Stimulated activated CD8-positive, alpha-beta memory T cell treated with anti-CD3 and anti-CD28 coated beads, Interleukin-7, amount 100 ng/mL, for 1 hour (primary cell): ENCODE measurements around the gene SOCS7.
A peak's percentile ranks its signal among the peaks of the same experiment; 100 is the strongest.

Source experiments
- DNase-seq, 2 donors: peaks; one replicate each; pipeline ENCODE4 v3.0.0-alpha.2; 2020; ENCODE audit warnings: low read depth in 2 of 2

SOCS7 gene

GRCh38 chr17:38336838-38337237, 14.8 kb upstream of the SOCS7 start:
- no peak for DNase-seq

DNA sequence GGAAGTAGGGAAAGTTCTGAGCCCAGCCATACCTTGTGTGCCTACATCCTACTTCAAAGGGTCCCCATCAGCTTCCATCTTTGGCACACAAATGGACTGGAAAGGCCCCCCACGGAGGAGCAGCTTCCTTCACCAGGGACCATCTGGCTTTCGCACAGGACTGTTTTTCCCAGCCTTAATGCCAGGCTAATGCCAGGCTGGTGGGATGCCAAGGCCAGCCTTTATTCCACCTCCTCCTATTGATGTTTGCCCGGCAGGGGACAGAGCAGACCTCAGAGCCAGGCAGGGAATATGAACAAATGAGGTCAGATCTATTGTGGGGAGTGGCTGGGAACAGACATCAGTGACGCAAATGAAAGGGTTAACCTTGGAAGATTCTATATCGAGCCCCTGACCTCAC, 13.6 kb upstream of the SOCS7 start:
- DNase-seq, result no peak

DNA sequence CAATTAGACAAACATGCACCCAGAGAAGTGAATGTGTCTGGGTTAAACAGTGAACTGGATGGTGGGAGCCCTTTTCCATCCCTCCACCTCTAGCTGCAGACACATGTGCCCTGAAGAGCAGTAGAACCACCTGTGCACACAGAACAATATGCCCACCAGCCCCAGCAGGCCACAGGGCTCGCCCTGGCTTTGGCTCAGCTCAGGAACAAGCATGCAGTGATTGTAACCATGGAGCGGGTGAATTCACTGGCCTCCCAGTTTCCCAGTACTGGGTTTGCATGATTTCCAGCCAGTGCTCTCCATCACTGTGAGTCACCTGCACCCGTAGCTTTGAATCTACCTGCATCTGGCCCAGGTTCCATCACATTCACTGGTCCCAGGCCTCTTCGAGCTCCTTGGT, 13.1 kb upstream of the SOCS7 start:
- no peak for DNase-seq

- no peak for DNase-seq
Observed at GRCh38 chr17:38339891-38340290, 11.8 kb upstream of the SOCS7 start.

DNA sequence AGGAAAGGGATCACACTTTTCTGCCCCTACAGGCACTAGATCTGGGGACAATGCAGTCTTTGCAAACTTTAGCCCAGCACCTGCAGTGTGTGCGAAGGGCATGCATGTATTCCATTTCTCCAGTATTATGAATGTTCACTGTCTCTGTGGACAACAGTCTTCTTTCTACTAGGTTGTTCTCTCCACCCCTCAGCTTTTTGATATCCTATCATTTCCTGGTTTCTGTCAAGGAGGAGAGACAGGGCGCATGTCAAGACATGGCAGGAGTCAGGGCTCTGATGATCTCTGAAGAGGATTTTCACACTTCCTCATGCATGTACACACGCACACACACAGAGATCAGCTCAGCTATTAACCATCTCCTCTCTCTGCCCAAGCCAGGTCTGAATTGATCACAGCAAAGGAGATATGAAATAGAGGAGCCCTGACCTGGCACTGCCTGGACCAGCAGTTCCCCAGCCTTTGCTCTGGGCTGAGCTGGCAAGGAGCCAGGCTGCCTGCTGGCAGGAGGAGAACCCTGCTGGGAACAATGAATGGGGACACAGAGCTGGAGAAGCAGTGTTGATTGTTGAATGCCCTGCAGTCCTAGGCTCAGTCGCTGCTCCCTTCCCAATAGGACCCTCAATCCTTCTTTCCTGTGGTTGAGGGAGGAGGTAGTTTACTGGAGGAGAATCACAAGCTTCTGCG, 10.5 kb upstream of the SOCS7 start:
- no peak for DNase-seq

DNA sequence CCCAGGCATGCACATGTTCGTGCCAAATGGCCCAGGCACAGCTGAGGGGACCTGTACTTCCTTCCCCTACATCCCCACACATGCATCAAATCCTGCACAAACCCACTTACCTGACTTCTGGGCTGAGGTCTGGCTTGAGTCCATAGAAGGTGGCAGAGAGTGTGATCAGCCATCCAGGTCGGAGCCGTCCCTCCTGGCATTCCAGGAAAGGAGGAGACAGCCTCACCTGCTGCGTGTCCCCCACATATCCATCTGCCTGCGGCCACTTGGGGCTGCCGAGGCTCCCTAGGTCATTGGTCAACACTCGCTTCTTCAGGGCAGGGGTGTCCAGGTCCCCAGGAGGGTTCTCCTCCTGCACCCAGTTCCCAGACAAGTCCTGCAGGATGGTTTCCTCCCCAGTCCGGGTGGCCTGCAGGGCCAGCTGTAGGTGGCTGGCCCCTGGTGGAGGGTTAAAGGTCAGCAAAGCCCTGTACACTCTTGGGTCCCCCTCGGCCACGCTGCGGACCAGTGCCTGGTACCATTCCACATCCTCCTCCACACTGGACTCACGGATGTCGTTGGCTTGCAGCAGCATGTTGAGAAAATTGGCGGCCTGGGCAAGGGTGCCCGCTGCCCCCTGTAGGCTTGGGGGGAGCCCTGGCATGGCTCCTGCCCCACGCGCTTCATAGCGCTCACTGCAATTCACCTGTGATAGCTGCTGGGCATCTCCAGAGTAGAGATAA, 8.6 kb upstream of the SOCS7 start:
- DNase-seq, result no peak

GRCh38 chr17:38343608-38344419, 7.8 kb upstream of the SOCS7 start, which contains the start of gene GPR179:
Gene GPR179 (minus strand): TSS chr17:38343956. CDS start chr17:38343789, 167 bp downstream.
- no peak for DNase-seq

DNA sequence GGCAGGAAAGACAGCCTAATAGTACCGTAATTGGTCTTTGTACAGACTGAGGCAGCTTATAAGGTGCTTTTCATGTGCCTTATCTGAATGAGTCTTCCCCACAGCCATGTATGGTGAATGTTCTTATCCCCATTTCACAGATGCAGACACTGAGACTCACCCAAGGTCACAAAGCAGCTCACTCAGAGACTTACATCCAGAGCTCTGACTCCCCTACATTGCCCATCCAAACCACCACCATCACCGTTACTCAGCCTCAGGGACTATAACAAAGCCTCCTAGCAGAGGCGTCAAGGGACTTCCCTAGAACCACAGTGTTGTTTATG, 7.3 kb upstream of the SOCS7 start:
- no peak for DNase-seq

- no peak for DNase-seq
Observed at GRCh38 chr17:38345743-38346142, 5.9 kb upstream of the SOCS7 start.

DNA sequence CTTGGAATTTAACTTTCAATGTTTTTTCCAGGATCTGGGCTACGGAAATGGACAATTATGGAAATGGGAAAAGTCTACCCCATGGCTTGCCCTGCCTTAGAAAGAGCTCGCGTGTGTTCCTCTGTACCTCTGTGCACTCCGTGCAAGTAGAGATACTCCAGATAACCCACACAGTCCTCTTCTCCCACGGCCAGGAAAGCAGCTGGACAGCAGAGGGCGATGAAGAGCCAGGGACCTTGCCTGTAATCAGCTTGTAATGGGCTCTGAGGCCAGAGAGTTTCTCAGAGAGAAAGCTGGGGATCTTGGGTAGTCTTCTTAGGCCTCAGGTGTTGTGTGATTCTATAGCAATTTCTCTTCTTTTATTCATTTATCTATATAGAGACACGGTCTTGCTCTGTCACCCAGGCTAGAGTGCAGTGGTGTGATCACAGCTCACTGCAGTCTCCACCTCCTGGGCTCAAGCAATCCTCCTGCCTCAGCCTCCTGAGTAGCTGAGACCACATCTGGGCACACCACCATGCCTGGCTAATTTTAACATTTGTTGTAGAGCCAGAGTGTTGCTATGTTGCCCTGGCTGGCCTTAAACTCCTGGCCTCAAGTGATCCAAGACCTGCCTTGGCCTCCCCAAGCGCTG, 2.4 kb upstream of the SOCS7 start:
- peak; percentile 55 to 78 for DNase-seq

GRCh38 chr17:38350035-38350434, 1.6 kb upstream of the SOCS7 start:
- DNase-seq, result no peak

GRCh38 chr17:38352245-38353085, 821 bp downstream of the SOCS7 start:
- DNase-seq, result no peak

DNA sequence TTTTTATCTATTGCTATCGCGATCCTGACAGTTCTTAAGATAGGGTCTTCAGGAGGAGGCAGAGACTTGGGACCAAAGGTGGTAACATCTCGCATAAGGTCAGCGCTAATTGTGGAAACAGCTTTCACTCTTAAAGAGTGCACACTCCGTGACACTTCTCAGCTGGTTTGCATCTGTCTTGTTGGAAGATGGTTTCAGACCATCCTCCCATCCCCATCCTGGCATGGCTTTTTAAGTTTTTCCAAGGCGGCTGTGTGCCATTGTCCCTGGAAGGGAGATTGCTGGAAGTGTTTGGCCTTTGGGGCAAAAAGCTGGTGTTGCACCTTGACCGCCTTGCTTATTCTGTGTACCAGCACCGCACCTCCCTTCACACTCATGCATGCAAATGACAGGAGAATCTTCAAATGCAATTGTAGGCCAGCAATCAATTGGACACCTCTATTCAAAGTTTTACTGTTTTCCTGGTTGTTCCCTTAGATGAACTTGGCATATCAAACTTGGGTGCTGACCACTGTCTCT, 1.5 kb downstream of the SOCS7 start:
- no peak for DNase-seq

DNA sequence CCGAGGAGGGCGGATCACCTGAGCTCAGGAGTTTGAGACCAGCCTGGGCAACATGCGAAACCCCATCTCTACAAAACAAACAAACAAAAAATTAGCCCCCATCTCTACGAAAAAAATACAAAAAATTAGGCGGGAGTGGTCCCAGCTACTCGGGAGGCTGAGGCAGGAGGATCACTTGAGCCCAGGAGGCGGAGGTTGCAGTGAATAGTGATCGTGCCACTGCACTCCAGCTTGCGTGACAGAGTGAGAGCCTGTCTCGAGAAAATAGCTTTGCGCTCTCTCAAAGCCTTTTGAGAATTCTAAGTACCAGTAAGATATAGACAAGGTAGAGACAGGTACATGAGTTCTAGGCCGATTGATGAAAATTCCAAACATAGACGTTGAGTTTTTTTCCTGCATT, 2.0 kb downstream of the SOCS7 start:
- DNase-seq, result no peak

DNA sequence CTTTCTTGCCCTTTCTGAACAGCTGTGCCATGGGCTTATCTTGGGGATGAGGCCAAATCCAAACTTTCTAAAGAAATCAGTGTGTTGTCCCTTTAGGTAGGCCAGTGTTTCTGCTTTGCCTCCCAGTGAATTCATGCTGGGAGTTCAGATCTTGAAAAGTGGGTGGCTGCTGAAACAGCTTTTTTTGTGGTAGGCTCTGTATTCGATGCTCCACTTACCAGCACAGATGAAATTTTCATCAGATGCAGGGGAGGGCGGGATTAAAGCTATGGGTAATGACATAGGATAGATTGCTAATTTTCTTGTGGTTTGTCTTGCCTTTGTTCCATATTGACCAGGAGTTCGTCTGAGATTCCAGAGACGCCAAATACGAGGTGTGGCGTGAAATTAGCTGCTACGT, 2.8 kb downstream of the SOCS7 start:
- DNase-seq, result no peak

GRCh38 chr17:38355251-38355650, 3.6 kb downstream of the SOCS7 start:
- DNase-seq, result no peak

GRCh38 chr17:38357486-38358123, 6.0 kb downstream of the SOCS7 start:
- no peak for DNase-seq

DNA sequence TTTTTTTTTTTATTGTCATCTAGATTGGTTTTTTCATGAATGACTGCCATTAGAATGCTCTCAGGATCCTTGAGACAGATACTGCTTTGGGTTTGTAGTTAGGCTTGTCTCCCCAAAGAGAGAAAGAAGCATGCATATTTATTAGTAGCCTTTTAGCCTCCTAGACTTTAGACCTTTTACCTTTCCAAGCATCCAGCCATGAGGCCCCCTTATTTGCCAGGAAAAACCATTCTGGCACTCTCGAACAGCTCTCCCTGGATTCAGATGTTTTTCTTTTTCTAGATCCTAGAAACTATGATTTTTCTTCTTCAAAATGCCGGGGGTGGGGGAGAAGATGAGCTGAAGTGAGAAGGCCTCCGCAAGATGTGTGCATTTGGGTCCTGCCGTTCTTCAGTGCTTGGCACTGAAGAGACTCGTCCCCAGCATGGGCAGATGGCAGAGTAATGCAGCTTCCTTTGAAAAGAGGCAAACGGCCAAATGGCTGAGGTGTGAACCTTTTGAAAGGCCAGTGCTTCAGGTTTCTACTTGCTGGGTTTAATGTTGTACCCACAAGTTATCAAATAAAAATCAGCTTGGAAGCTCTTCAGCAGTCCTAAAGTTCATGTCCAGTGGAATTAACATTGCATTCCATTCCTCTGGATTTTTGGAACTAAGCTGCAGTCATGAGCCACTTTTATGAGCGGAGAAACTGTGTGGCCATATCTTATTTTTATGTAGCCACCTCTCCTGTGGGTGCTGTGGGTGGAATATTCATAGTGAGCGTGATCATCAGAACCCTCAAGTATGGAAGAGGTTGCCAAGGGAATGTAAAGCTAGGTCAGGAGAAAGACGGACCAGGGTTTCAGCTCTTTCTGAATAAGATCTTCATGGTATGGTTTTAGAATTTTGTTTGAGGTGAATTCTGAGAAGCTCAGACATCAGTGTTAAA, 7.2 kb downstream of the SOCS7 start:
- no peak for DNase-seq

DNA sequence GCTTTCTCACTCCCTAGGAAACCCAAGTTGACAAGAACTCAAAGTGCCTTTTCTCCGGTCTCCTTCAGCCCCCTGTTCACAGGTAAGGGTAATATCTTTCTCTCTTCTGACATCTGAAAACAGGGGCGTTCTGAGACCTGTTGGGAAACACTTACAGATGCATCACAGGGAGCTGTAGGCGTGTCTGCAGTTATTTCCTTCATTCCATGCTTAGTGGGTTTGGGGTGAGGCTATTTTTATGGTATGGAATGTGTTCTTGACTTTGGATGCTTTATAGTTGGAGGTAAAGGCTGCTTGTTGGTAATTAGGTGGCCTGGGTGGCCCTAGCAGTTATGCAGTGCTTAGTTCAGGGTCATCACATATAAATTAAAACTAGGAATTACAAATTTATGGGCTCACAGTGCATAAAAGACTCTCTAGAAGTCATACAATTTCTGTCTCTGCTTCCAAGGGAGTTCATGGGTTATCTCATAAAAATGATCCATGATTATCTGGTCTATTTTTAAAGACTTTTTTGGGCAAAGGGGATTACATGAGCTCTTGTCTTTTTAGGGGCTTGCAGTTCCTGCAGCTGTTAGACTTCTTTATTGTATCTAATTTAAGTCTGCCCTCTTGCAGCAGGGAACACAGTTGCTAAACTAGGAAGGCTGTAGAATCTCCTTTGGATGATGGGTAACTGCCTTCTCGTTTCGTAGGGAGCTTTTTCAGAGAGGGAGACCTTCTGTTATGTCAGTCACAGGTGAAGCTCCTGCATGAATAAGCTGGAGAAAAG, 10.2 kb downstream of the SOCS7 start:
- no peak for DNase-seq
